Stimulated activated CD8-positive, alpha-beta memory T cell treated with anti-CD3 and anti-CD28 coated beads, Interleukin-7, amount 100 ng/mL, for 48 hours (primary cell): ENCODE data around the gene CTAG2.
"Not testable (repeated sequence)": the region's sequence is repeated elsewhere in the genome, so short reads cannot be mapped to it uniquely, and the experiment has no call there.

ENCODE experiments used
- DNase-seq, 2 donors: peaks; one replicate each; pipeline ENCODE4 v3.0.0-alpha.2; 2020; ENCODE audit warnings: low read depth in 1 of 2; ENCODE audit errors: extremely low read depth in 1 of 2

The CTAG2 gene

GRCh38 chrX:154653413-154653812 is at the start of gene CTAG2:
CTAG2 (minus strand) TSS chrX:154653579; CDS start chrX:154653515, 64 bp downstream.
- DNase-seq, result not testable (repeated sequence)

- no peak for DNase-seq
Observed at GRCh38 chrX:154698630-154699248, 45.4 kb upstream of the CTAG2 start.

GRCh38 chrX:154696676-154697045 is 43.3 kb upstream of the CTAG2 start:
- no peak for DNase-seq

DNA sequence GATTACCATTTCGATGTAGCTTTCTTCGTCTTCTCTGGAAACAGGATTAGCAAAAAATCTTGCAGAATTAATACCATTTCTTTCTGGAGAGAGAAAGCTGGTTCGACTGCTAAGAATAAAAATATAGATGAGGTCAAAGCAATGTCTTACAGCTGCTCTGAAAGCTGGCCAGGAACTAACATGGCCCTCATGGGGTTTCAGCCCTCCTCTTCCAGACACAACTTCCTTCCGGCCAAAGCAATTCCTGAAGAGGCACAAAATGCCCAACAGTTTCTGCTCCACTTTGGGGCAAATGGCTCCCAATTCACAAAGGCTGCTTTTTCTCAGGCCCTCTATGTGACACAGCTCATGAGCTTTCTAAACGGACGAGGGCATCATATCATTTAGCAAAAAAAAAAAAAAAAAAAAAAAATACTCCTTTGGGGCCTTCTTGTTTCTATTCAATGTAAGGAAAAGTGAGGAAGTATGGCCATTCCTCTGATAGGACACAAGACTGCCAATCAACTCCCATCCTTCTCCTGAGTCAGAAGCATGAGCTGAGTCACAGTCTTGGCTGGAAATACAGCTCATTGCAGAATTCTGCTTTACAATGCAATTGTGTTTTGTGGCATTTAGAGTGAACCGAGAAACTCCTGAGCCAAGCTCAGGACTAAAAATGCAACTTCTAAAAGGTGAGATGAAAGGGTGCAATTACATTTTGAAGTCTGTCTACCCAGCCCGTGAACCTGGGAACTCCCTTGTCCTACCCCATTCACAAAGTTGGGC is 42.7 kb upstream of the CTAG2 start:
- DNase-seq, result no peak

GRCh38 chrX:154693394-154693793 is 40.0 kb upstream of the CTAG2 start:
- DNase-seq, result no peak

- DNase-seq, result not testable (repeated sequence)
Observed at GRCh38 chrX:154690438-154690837, 37.1 kb upstream of the CTAG2 start.

DNA sequence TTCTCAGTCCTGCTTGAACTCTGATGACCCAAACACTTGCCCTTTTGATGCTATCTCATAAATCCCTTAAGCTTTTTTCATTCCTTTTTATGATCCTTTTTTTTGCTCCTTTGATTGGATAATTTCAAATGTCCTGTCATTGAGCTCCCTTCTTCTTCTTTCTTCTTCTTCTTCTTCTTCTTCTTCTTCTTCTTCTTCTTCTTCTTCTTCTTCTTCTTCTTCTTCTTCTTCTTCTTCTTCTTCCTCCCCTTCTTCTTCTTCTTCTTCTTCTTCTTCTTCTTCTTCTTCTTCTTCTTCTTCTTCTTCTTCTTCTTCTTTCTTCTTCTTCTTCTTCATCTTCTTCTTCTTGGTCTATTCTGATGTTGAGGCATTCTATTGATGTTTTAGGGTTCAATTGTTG is 18.7 kb upstream of the CTAG2 start:
- not testable (repeated sequence) for DNase-seq

GRCh38 chrX:154670848-154671247 is 17.5 kb upstream of the CTAG2 start:
- DNase-seq, result not testable (repeated sequence)

DNA sequence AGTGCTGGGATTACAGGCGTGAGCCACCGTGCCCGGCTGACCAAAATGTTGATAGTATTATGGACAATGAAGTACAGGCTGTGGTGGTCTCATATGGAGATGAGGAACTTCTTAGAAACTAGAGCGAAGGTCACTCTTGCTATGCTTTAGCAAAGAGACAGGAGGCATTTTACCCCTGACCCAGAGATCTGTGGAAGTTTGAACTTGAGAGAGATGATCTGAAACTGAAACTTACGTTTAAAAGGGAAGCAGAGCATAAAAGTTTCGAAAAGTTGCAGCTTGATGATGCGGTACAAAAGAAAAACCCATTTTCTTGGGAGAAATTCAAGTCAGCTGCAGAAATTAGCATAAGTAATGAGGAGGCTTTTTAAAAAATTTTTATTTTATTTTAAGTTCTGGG is 8.5 kb upstream of the CTAG2 start:
- no peak for DNase-seq

DNA sequence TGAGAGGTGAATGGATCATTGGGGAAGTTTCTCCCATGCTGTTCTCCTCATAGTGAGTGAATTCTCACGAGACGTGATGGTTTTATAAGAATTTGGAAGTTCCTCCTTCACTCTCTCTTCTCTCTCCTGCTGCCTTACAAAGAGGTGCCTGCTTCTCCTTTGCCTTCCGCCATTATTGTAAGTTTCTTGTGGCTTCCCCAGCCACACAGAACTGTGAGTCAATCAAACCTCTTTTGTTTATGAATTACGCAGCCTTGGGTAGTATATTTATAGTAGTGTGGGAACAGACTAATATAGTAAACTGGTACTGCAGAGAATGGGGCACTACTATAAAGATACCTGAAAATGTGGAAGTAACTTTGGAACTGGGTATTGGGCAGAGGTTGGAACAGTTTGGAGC is 7.8 kb upstream of the CTAG2 start:
- DNase-seq, result no peak

DNA sequence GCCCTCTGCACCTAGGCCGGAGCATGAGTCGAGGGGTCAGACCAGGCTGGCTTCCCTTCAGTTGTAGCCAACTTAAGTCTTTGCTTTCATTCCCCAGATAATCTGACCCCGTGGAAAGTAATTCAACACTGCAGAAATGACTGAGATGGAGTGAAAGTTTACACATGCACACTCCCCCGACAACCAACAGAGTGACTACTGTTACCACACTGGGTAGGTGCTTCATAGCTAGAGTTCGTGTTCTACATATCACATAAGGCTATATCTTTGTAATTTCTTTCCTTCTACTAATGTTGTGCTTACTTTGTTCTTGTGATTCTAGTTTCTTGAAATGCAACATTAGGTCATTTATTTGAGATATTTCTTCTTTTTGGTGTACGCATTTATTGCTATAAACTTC is 7.2 kb upstream of the CTAG2 start:
- no peak for DNase-seq

GRCh38 chrX:154658957-154659356 is 5.6 kb upstream of the CTAG2 start:
- DNase-seq, result no peak

DNA sequence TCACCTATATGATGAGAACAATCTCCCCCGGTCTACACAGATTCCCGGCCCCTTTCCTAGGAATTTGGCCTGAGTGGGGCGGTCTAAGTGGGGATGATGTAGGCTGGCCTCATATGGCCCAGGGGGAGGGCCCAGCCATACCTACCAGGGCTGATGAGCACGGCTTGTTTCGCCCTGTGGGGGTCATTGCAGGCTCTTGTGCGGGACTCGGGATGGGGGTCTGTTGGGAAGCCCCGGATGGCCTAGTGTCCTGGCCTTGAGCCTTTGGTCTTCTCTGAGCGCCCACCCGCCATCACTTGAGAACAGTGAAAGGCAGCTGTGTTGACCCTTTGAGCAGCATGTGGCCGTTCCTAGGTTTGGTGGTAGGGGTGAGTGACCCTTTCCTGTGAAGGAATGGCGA is 4.8 kb upstream of the CTAG2 start:
- no peak for DNase-seq

GRCh38 chrX:154657226-154657805 is 3.9 kb upstream of the CTAG2 start:
- no peak for DNase-seq

- DNase-seq, result no peak
Observed at GRCh38 chrX:154655786-154656185, 2.4 kb upstream of the CTAG2 start.

GRCh38 chrX:154655346-154655745 is 2.0 kb upstream of the CTAG2 start:
- no peak for DNase-seq

DNA sequence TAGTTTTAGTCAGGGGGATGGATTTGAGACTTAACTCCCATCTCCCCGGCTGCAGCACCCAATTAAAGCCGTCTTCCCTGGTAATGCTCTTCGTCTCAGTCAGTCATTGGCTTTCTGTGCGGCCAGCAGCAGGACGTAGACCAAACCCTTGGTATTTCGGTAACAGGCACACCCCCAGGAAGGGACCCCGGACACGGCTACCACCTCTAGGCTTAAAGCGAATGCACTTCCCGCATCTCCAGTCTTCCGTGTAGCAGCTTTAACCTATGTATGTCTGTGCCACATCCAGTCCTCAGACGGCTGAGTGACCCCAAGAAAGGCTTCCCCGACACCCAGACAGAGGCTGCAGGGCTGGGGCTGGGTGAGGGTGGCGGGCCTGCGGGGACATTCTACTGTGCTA is 1.5 kb upstream of the CTAG2 start:
- DNase-seq, result no peak

- DNase-seq, result no peak
Observed at GRCh38 chrX:154654372-154654771, 993 bp upstream of the CTAG2 start.

- no peak for DNase-seq
Observed at GRCh38 chrX:154653048-154653401, 354 bp downstream of the CTAG2 start.

DNA sequence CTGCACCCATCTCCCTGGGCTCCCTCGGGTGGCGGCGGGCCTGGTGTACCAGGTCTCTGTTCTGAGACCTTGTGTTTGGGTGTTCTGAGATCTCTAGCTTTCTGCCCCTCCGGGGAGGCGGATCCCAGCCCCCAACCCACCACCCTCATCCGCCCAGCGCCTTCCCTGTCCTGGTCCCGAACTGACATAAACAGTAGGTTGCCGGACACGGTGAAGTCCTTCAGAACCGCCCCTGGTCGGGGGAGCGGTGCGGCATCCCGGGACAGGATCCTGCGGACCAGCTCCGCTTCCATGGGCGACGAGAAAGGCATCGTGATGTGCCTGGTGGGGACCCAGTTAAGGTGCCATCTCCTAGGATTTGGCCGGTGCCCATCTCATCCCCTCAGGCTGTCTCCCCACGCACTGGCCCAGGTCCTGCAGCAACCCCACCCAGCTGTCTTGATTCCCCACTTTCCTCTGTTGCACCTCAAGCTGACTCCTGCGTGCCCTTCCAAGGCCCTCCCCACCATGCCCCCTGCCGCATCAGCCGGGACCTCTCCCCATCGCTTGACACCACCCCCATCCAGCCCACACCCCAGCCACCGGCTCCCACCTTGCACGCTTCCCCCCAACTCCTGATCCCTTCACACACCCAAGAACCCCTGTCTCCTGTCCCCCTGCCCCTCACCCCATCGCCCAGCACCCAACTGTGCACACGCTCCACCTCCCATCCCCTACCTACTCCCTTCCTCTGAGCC is 900 bp downstream of the CTAG2 start:
- no peak for DNase-seq

GRCh38 chrX:154650221-154650510 is 3.2 kb downstream of the CTAG2 start:
- no peak for DNase-seq
